WERI-Rb-1 (cell line): ENCODE results near the gene C5orf47.

Source experiments
- DNase-seq: peaks from one replicate; pipeline ENCODE4 v3.0.0-alpha.2; 2020
- H3K27ac ChIP-seq: fragments of 250-450 bp; sonication (Bioruptor Pico); 2 replicates; pipeline ENCODE4 v1.5.1; 2020; ENCODE audit warnings: mild to moderate bottlenecking, moderate library complexity
- H3K27me3 ChIP-seq: fragments of 250-450 bp; sonication (Bioruptor Pico); 2 replicates; pipeline ENCODE4 v1.5.1; 2021; ENCODE audit warnings: mild to moderate bottlenecking, low read depth, moderate library complexity; ENCODE audit not compliant: insufficient read depth, severe bottlenecking
- H3K36me3 ChIP-seq: fragments of 250-450 bp; sonication (Bioruptor Pico); 2 replicates; pipeline ENCODE4 v1.5.1; 2020; ENCODE audit warnings: mild to moderate bottlenecking, moderate library complexity
- H3K4me3 ChIP-seq: 2 replicates; pipeline ENCODE4 v1.5.1; 2011; ENCODE audit warnings: low read depth, mild to moderate bottlenecking, control low read depth, low read length
- H3K9me3 ChIP-seq: fragments of 250-450 bp; sonication (Bioruptor Pico); 2 replicates; pipeline ENCODE4 v1.5.1; 2021; ENCODE audit warnings: mild to moderate bottlenecking, moderate library complexity; ENCODE audit not compliant: severe bottlenecking
- TF ChIP-seq, protein P1 (sequence below): IDR thresholded peaks from 2 replicates; pipeline ENCODE4 v1.5.1; 2011; ENCODE audit warnings: low read depth, mild to moderate bottlenecking, control low read depth, inconsistent platforms, low read length

C5orf47 gene

DNA sequence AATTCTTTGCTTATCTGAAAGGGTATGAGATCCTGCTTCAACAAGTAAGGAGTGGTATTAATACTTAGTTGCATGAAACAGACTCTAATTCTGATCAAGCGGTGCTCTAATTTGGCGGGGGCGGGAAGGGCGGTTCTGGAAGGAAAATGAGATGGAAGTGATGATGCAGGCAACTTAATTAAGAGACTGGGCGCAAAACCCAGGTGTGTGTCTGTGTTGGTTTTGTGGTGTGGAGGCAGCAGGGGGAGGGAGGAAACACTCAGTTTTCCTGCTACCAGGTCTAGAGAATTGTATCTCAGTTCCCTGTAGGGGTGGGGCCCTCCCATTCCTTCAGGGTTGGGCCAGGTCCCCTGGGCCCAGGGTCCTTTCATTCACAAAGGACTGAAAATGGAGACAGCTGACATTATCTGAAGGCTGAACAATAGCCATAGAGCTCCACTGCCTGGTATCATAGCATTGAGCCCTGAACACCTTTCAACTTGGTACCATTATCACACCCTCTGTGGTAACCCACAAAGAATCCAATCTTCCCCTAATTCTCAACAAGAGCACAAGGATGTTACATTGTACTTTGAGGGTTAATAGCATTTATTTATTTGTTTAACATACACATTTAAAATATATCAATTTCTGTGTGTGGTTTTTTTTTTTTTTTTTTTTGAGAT lies 17.2 kb upstream of the C5orf47 start:
- DNase-seq = no peak
- TF ChIP-seq, protein P1, sequence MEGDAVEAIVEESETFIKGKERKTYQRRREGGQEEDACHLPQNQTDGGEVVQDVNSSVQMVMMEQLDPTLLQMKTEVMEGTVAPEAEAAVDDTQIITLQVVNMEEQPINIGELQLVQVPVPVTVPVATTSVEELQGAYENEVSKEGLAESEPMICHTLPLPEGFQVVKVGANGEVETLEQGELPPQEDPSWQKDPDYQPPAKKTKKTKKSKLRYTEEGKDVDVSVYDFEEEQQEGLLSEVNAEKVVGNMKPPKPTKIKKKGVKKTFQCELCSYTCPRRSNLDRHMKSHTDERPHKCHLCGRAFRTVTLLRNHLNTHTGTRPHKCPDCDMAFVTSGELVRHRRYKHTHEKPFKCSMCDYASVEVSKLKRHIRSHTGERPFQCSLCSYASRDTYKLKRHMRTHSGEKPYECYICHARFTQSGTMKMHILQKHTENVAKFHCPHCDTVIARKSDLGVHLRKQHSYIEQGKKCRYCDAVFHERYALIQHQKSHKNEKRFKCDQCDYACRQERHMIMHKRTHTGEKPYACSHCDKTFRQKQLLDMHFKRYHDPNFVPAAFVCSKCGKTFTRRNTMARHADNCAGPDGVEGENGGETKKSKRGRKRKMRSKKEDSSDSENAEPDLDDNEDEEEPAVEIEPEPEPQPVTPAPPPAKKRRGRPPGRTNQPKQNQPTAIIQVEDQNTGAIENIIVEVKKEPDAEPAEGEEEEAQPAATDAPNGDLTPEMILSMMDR = no peak
- Histone ChIP-seq H3K4me3 (no peak overlapping the region), H3K36me3 (no peaks in the 10 kb centered on the region), H3K27me3 (no peaks in the 10 kb centered on the region), H3K27ac (no peak overlapping the region), H3K9me3 (no peaks in the 10 kb centered on the region)

DNA sequence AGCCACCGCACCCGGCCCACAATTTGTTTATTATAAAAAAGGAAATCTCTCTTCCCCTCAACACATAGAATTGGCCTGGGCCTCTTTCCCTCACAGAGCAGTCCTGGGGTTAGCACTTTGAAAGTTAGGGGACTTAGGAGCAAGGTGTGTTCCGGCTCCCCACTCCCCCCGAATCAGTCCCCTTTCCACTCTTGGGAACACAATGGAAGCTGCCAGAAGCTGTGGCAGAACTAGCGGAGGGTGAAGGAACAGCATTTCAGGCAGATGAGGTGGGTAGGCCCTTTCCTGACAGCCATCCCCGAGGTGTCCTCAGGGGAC lies 16.4 kb upstream of the C5orf47 start:
- Histone ChIP-seq H3K27me3 (no peaks in the 10 kb centered on the region), H3K27ac (no peak overlapping the region), H3K4me3 (no peak overlapping the region), H3K9me3 (no peaks in the 10 kb centered on the region), H3K36me3 (no peaks in the 10 kb centered on the region)
- TF ChIP-seq, protein P1 = no peak
- DNase-seq = no peak

DNA sequence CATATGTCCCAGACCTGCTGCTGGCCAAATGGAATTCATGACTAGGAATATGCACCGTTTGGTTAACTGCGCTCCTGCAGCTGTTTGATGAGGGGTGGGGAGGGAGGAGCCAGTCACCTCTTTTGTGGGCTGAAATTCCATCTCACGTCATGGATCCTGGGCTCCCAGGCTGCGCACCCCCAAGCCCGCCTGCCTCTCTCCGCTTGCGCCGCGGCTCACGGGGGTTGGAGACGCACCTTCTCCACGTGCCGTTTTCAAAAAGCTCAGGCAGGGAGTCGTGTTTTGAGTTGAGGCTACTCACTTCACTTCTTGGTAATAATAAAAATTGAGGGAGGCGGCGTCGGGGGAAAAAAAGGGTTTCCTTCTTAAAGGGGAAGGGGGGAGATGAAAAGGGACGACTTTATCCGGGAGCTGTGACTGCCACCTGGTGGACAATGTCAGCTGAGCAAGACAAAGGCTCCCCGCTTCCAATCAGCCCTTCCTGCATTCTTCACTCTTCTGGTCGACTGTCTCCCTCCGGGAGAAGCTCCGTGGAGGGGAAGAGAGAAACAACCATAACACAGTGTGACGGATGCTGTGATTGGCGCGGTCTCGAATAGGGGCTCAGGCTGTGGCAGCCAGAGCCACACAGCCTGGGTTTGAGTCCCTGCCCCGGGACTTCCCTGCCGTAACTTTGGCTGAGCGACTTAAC lies 15.9 kb upstream of the C5orf47 start:
- Histone ChIP-seq H3K36me3 (no peaks in the 10 kb centered on the region), H3K27ac (no peak overlapping the region; the same call in 1 of the 2 replicates), H3K27me3 (no peaks in the 10 kb centered on the region), H3K4me3 (no peak overlapping the region), H3K9me3 (no peaks in the 10 kb centered on the region)
- peak; percentile 81 for DNase-seq
- TF ChIP-seq, protein P1 = peak; percentile 89

DNA sequence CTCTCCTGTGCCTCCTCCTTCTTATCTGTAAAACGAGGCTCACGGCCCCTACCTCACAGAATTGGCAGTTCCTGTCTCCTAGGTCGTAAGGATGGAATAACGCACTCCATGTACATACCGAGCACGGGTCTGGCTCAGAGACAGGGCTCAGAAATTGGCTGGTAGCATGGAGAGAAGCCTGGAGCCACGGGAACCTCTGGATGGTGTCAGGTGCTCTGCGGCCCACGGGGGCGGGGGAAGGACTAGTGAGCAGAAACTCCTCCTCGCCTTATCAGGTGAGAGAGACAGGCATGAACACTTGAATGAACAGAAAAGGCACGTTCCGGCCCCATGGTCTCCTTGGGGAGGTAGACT lies 15.4 kb upstream of the C5orf47 start:
- H3K4me3 ChIP-seq = no peak overlapping the region
- H3K27me3 ChIP-seq = no peaks in the 10 kb centered on the region
- DNase-seq = no peak
- H3K9me3 ChIP-seq = no peaks in the 10 kb centered on the region
- no peaks in the 10 kb centered on the region for H3K36me3 ChIP-seq
- TF ChIP-seq, protein P1 = no peak
- H3K27ac ChIP-seq = no peak overlapping the region; the same call in 1 of the 2 replicates

DNA sequence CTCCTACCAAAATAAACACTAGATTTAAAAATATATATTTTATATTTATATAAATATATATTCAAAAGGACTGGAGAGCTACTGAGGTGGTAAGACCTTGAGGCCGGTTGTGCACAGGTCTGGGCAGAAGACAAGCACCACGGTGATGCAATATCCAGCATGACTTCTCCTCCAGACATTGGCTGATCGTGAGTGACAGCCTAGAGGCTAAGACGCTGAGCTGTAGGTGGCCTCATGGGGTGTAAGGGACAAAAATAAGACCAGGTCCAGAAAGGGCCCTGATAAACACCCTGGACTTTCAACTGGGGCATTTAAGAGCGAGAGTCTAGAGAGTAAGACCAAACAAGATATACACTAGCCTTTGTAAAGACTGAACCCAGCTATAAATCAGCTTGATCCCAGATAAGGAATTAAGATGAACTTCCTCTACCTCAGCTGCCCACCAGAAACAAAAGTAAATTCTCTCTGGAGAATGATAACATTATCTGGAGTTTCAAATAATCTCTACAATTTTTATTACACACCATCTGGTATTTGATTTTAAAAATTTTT lies 14.2 kb upstream of the C5orf47 start:
- Histone ChIP-seq H3K27ac (no peak overlapping the region), H3K27me3 (no peaks in the 10 kb centered on the region), H3K4me3 (no peak overlapping the region), H3K9me3 (no peaks in the 10 kb centered on the region), H3K36me3 (no peaks in the 10 kb centered on the region)
- DNase-seq = no peak
- TF ChIP-seq, protein P1 = no peak
